Gastrocnemius medialis (tissue), 4 donors: ENCODE data around the gene ENTPD6. TPM values are rescaled to one million over a fixed set of nuclear protein-coding genes. Genes with fewer than 3 reads are reported as not detected.

Source experiments
- ATAC-seq, 2 donors: fragments of 150-250 bp; one replicate each; pipeline ENCODE4 v1.9.1; 2016
- DNase-seq, 2 donors: peaks; one replicate each; pipeline ENCODE4 v3.0.0-alpha.2; 2019
- H3K27ac ChIP-seq, 4 donors: fragments of 200-600 bp; sonication (generic); 1 replicate in 1 of 4; 2 replicates in 3 of 4; pipeline ENCODE4 v1.5.1; 2016 to 2018; ENCODE audit warnings: mild to moderate bottlenecking in 2 of 4, moderate library complexity in 1 of 4
- H3K27me3 ChIP-seq, 3 donors: fragments of 200-600 bp; sonication (generic) in 2 of 3; 1 replicate in 1 of 3; 2 replicates in 2 of 3; pipeline versions ENCODE4 v1.5.1 to v1.6.0; 2016 to 2019; ENCODE audit warnings: mild to moderate bottlenecking in 1 of 3, moderate library complexity in 1 of 3
- H3K36me3 ChIP-seq, 2 donors: fragments of 200-600 bp; sonication (generic) in 1 of 2; one replicate each; pipeline ENCODE4 v1.5.1; 2017 to 2018
- H3K4me1 ChIP-seq, 2 donors: fragments of 200-600 bp; sonication (generic) in 1 of 2; one replicate each; pipeline ENCODE4 v1.5.1; 2016 to 2017; ENCODE audit warnings: mild to moderate bottlenecking in 2 of 2
- H3K4me3 ChIP-seq, 4 donors: fragments of 200-600 bp; sonication (generic) in 3 of 4; 1 replicate in 1 of 4; 2 replicates in 3 of 4; pipeline ENCODE4 v1.5.1; 2016 to 2019; ENCODE audit warnings: mild to moderate bottlenecking in 2 of 4
- H3K9me3 ChIP-seq, 3 donors: fragments of 200-600 bp; sonication (generic) in 2 of 3; 1 replicate in 1 of 3; 2 replicates in 2 of 3; pipeline ENCODE4 v1.5.1; 2016 to 2019
- POLR2A ChIP-seq, 2 donors: fragments of 450-650 bp; IDR thresholded peaks; one replicate each; pipeline ENCODE4 v1.6.1; 2017; ENCODE audit warnings: antibody characterized with exemption in 2 of 2, mild to moderate bottlenecking in 2 of 2, moderate library complexity in 2 of 2
- in situ Hi-C, 4 donors: fragments of 200-750 bp; cut with MboI; loops; one replicate each; pipeline versions ENCODE4 v1.15.0 to v1.8.0; 2017; ENCODE audit warnings: low sequenced_read_pairs in 4 of 4
- intact Hi-C: fragments of 100-400 bp; cut with DNase I; formaldehyde crosslinking; loops from one replicate; pipeline ENCODE4 v1.15.1; 2023; ENCODE audit warnings: low total_unique reads
- total RNA-seq, 4 donors: library from RNA; depleted of rRNA; stranded (reverse); fragments of >200 nt; gene quantifications; one replicate each; pipeline versions ENCODE4 v1.1.0 to v1.2.3, GENCODE V29; 2016
- TF ChIP-seq, protein P1 (sequence below), 5 experiments: fragments of 450-650 bp in 3 of 5; fragments of 200-600 bp in 2 of 5; sonication (generic) in 2 of 5; IDR thresholded peaks in 4 of 5; conservative IDR thresholded peaks in 1 of 5; 1 replicate in 4 of 5; 2 replicates in 1 of 5; pipeline ENCODE4 v1.5.1; 2016 to 2019; ENCODE audit warnings: antibody characterized with exemption in 5 of 5, mild to moderate bottlenecking in 3 of 5, moderate library complexity in 3 of 5

The ENTPD6 gene
- total RNA-seq, 4 donors from 2014 or later, result 27.0 to 61.1 (median 50.2) TPM

DNA sequence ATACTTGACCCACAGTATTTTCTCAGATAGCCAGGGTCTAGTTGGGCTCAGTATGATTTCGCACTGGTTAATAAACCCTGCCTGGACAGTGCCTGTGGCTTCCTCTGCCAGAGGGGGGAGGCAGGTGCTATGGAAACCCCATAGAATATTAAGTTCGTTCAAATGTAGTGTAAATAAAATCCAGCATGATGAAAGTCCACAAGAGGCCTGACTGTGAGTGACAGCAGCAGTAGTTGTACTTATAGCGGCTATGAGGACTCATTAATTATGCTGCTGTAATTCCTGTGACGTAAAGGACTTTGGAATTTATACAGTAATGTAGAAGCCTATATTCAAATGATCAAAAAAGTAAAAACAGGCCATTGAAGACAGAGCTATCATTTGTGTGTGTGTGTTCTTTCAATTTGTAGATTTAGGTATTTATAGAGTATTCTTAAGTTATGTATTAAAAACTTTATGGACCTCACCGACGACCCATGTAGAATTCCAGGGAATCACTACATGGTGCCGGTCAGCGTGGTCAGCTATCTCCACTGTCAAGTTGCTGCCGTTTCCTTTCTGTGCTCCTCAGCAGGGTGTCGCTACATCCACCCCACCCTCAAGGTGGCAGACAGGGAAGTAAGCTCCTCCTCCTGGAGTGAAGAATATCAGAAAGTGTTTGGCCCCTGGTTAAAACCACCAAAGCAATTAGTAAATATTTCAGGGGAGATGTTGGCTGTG lies 62.4 kb downstream of the ENTPD6 start:
- no peak for ATAC-seq
- intact Hi-C loops (no loop called here), in situ Hi-C loops (loop anchor here in 2 of 4 donors (25.0 kb wide), 2 partner anchors 129 to 271 kb away; partner anchors contain the start of genes ABHD12 (in 1 of the 2) and APMAP (in 1 of the 2))
- TF ChIP-seq, protein P1, sequence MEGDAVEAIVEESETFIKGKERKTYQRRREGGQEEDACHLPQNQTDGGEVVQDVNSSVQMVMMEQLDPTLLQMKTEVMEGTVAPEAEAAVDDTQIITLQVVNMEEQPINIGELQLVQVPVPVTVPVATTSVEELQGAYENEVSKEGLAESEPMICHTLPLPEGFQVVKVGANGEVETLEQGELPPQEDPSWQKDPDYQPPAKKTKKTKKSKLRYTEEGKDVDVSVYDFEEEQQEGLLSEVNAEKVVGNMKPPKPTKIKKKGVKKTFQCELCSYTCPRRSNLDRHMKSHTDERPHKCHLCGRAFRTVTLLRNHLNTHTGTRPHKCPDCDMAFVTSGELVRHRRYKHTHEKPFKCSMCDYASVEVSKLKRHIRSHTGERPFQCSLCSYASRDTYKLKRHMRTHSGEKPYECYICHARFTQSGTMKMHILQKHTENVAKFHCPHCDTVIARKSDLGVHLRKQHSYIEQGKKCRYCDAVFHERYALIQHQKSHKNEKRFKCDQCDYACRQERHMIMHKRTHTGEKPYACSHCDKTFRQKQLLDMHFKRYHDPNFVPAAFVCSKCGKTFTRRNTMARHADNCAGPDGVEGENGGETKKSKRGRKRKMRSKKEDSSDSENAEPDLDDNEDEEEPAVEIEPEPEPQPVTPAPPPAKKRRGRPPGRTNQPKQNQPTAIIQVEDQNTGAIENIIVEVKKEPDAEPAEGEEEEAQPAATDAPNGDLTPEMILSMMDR (IDR thresholded peaks at IDR 0.05 in 4 of 5, conservative IDR thresholded peaks at IDR 0.05 in 1 of 5), result no peak
- no peak for TF ChIP-seq POLR2A (IDR thresholded peaks at IDR 0.05)
- Histone ChIP-seq H3K9me3 (no peaks in the 10 kb centered on the region), H3K27me3 (no peaks in the 10 kb centered on the region), H3K4me1 (peaks cover 20 to 21% of the 10 kb centered on the region in 2 donors), H3K4me3 (no peak overlapping the region), H3K36me3 (no peaks in the 10 kb centered on the region), H3K27ac (no peak overlapping the region)
- no peak for DNase-seq

DNA sequence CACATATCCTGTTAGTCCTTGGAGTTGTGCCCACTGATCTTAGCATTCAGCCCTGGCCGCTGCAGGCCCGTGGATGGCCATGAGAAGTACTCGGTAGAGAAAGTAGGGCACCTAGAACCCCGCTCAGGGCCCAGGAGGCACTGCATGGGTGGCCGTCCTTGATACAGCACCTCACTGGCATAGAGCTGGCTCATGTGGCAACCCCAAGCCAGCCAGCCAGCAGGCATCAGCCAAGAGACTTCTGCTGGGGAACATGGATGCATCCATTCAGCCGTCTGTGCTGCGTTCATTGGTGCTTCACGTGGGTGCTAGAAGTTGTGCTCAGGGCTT lies 62.9 kb downstream of the ENTPD6 start:
- Histone ChIP-seq H3K27ac (no peak overlapping the region), H3K36me3 (no peaks in the 10 kb centered on the region), H3K9me3 (no peaks in the 10 kb centered on the region), H3K4me3 (no peak overlapping the region), H3K27me3 (no peaks in the 10 kb centered on the region), H3K4me1 (peaks cover 20 to 21% of the 10 kb centered on the region in 2 donors)
- DNase-seq, result no peak
- TF ChIP-seq, protein P1 (IDR thresholded peaks at IDR 0.05 in 4 of 5, conservative IDR thresholded peaks at IDR 0.05 in 1 of 5), result no peak
- no peak for TF ChIP-seq POLR2A (IDR thresholded peaks at IDR 0.05)
- no peak for ATAC-seq
- intact Hi-C loops (no loop called here), in situ Hi-C loops (loop anchor here in 2 of 4 donors (25.0 kb wide), 2 partner anchors 129 to 271 kb away; partner anchors contain the start of genes ABHD12 (in 1 of the 2) and APMAP (in 1 of the 2))

DNA sequence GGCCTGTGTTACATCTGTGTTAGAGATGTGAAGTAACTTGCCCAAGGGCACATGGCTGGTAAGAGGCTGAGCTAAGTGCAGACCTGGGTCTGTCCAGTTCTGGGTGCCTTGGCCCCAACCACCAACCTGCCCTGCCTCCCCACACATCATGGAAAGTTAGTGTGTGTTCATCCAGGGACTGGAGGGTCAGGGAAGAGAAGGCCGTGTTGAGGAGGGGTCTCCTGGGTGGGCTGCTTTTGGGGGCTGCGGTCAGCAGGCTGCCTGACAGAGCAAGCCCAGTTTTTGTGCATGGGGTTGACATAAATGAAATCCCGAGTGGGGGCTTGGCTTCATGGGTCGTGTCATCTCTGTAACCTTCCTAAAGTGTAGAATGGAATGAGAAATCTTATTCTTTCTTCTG lies 63.3 kb downstream of the ENTPD6 start:
- H3K4me1 ChIP-seq, result peaks cover 20 to 21% of the 10 kb centered on the region in 2 donors
- intact Hi-C loops, result no loop called here
- no peaks in the 10 kb centered on the region for H3K36me3 ChIP-seq
- in situ Hi-C loops, result loop anchor here in 2 of 4 donors (25.0 kb wide), 2 partner anchors 128 to 272 kb away; partner anchors contain the start of genes ABHD12 (in 1 of the 2) and APMAP (in 1 of the 2)
- no peak overlapping the region for H3K4me3 ChIP-seq
- no peaks in the 10 kb centered on the region for H3K27me3 ChIP-seq
- no peak for ATAC-seq
- DNase-seq, result no peak
- TF ChIP-seq, protein P1 (IDR thresholded peaks at IDR 0.05 in 4 of 5, conservative IDR thresholded peaks at IDR 0.05 in 1 of 5), result no peak
- no peak for TF ChIP-seq POLR2A (IDR thresholded peaks at IDR 0.05)
- no peaks in the 10 kb centered on the region for H3K9me3 ChIP-seq
- H3K27ac ChIP-seq, result no peak overlapping the region

DNA sequence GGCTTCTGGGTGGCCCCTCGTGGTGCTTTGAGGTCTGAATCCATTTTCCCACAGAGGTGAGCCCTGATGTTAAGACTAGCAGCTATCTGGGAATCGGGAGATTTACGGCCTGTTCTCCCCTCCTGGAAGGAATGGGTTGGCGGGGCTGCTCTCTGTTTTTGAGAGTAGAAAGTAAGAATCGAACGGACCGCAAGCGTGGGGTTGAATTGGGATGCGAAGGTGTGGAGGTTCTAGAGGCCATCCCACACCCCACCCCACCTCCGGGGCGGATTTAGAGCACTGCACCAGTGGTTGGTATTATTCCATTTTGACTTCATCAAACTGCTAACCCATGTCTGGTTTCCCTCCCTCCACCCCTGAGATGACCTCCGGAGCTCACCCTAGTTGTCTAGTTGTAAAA lies 63.8 kb downstream of the ENTPD6 start:
- H3K36me3 ChIP-seq, result no peaks in the 10 kb centered on the region
- TF ChIP-seq, protein P1 (IDR thresholded peaks at IDR 0.05 in 4 of 5, conservative IDR thresholded peaks at IDR 0.05 in 1 of 5), result no peak
- no peak for TF ChIP-seq POLR2A (IDR thresholded peaks at IDR 0.05)
- H3K27ac ChIP-seq, result no peak overlapping the region
- ATAC-seq (no peak), DNase-seq (no peak)
- H3K9me3 ChIP-seq, result no peaks in the 10 kb centered on the region
- H3K4me3 ChIP-seq, result no peak overlapping the region
- no peaks in the 10 kb centered on the region for H3K27me3 ChIP-seq
- in situ Hi-C loops, result loop anchor here in 2 of 4 donors (25.0 kb wide), 2 partner anchors 128 to 272 kb away; partner anchors contain the start of genes ABHD12 (in 1 of the 2) and APMAP (in 1 of the 2)
- peaks cover 20 to 21% of the 10 kb centered on the region in 2 donors for H3K4me1 ChIP-seq
- intact Hi-C loops, result no loop called here
